K562 (cell line): ENCODE measurements around the gene SNCA. TPM values are rescaled to one million over a fixed set of nuclear protein-coding genes. Genes with fewer than 3 reads are reported as not detected.

Experiments used
- ATAC-seq: fragments of 200-7000 bp; cut with Tn5 transposase; 3 replicates; pipeline ENCODE4 v1.9.1; 2020; ENCODE audit warnings: moderate library complexity
- BruUV-seq: library from RNA; stranded (reverse); fragments of 400-500 nt; replicated peaks from 2 replicates; lab custom pipeline; 2021; lab: Mats Ljungman, UMichigan
- CTCF ChIA-PET: fragments of 300-600 bp; formaldehyde crosslinking; extraction: SDS; loops from one replicate; lab custom pipeline; 2021; ENCODE audit warnings: low intra/inter-chr PET ratio; lab: Yijun Ruan, JAX
- POLR2A ChIA-PET: fragments of 300-600, 350-650 bp; sonication (Branson Sonifier 250); formaldehyde crosslinking; extraction: SDS; loops from one replicate; lab custom pipeline; 2021; ENCODE audit warnings: antibody characterized with exemption, inconsistent platforms; lab: Yijun Ruan, JAX
- DNase-seq, 4 experiments: peaks; one replicate each; pipeline versions ENCODE4 v3.0.0 to v3.0.0-alpha.2; 2011 to 2018; ENCODE audit warnings: low spot score in 3 of 4, mixed read lengths in 3 of 4; ENCODE audit errors: extremely low read depth in 1 of 4
- FAIRE-seq: peaks from 2 replicates; lab custom pipeline; 2011; peaks lifted over from hg19 to GRCh38; lab: Jason Lieb, UNC
- H2AFZ ChIP-seq: 2 replicates; pipeline ENCODE4 v1.6.0; 2011; ENCODE audit warnings: low read depth, low read length, control low read depth, inconsistent platforms
- H3K27ac ChIP-seq: fragments of 200-600 bp; 3 replicates; pipeline ENCODE4 v1.8.0; 2011; ENCODE audit warnings: low read depth, mild to moderate bottlenecking, control low read depth, inconsistent platforms, low read length, moderate library complexity, mixed read lengths; ENCODE audit errors: extremely low read depth
- H3K27me3 ChIP-seq, 2 experiments: fragments of 300-600 bp in 1 of 2; 2 replicates in 1 of 2; 3 replicates in 1 of 2; pipeline versions ENCODE4 v1.6.0 to v1.8.0; 2011; ENCODE audit warnings: inconsistent platforms in 2 of 2, low read length in 2 of 2, mild to moderate bottlenecking in 1 of 2, mixed read lengths in 1 of 2, moderate library complexity in 1 of 2; ENCODE audit not compliant: control insufficient read depth in 2 of 2, insufficient read depth in 2 of 2
- H3K36me3 ChIP-seq: fragments of 300-600 bp; 3 replicates; pipeline ENCODE4 v1.8.0; 2011; ENCODE audit warnings: mild to moderate bottlenecking, low read length, inconsistent platforms; ENCODE audit not compliant: control insufficient read depth, insufficient read depth
- H3K4me1 ChIP-seq, 2 experiments: fragments of 200-600 bp in 1 of 2; replicated peaks in 1 of 2; 2 replicates in 1 of 2; 3 replicates in 1 of 2; pipeline versions ENCODE4 v1.5.1 to v1.8.0; 2011; ENCODE audit warnings: inconsistent platforms in 2 of 2, low read length in 2 of 2, mild to moderate bottlenecking in 1 of 2, mixed read lengths in 1 of 2, moderate library complexity in 1 of 2; ENCODE audit not compliant: control insufficient read depth in 2 of 2, insufficient read depth in 2 of 2
- H3K4me2 ChIP-seq: 2 replicates; pipeline ENCODE4 v1.6.1; 2011; ENCODE audit warnings: low read length, control low read depth, inconsistent platforms, mixed read lengths; ENCODE audit not compliant: insufficient read depth
- H3K4me3 ChIP-seq: fragments of 200-600 bp; sonication (generic), shearing (Covaris generic); 2 replicates; pipeline ENCODE4 v1.5.1; 2016; ENCODE audit warnings: control low read depth, inconsistent platforms
- H3K79me2 ChIP-seq: fragments of 200-600 bp; 3 replicates; pipeline ENCODE4 v1.8.0; 2011; ENCODE audit warnings: low read length, inconsistent platforms; ENCODE audit not compliant: control insufficient read depth, insufficient read depth
- H3K9ac ChIP-seq, 2 experiments: 2 replicates each; pipeline versions ENCODE4 v1.6.0 to v1.6.1; 2011; ENCODE audit warnings: low read depth in 2 of 2, low read length in 2 of 2, control low read depth in 1 of 2, inconsistent platforms in 1 of 2, mild to moderate bottlenecking in 1 of 2, mixed read lengths in 1 of 2; ENCODE audit not compliant: insufficient read depth in 1 of 2
- H3K9me1 ChIP-seq: one replicate; pipeline ENCODE4 v1.6.0; 2011; ENCODE audit warnings: inconsistent platforms, mild to moderate bottlenecking, low read length, moderate library complexity; ENCODE audit not compliant: control insufficient read depth, insufficient read depth
- H3K9me3 ChIP-seq: replicated peaks from 2 replicates; pipeline ENCODE4 v1.5.1; 2011; ENCODE audit warnings: low read depth, low read length, inconsistent platforms; ENCODE audit not compliant: control insufficient read depth, insufficient read depth
- H4K20me1 ChIP-seq: replicated peaks from 2 replicates; pipeline ENCODE4 v1.6.1; 2011; ENCODE audit warnings: low read length, inconsistent platforms, mixed read lengths; ENCODE audit not compliant: control insufficient read depth, insufficient read depth
- BRD4 ChIP-seq: fragments of 200-600 bp; sonication (generic); IDR thresholded peaks from 2 replicates; pipeline ENCODE4 v1.6.1; 2017; ENCODE audit warnings: inconsistent platforms
- BRF1 ChIP-seq: IDR thresholded peaks from 3 replicates; pipeline ENCODE4 v1.6.1; 2011; ENCODE audit warnings: borderline replicate concordance, mild to moderate bottlenecking; ENCODE audit not compliant: insufficient read length; ENCODE audit errors: extremely low read depth
- CEBPB ChIP-seq: fragments of 450-650 bp; IDR thresholded peaks from 2 replicates; pipeline ENCODE4 v1.6.1; 2016; ENCODE audit warnings: missing genetic modification characterization, missing compliant biosample characterization
- DNMT1 ChIP-seq: fragments of 450-650 bp; IDR thresholded peaks from 2 replicates; pipeline ENCODE4 v1.6.1; 2016; ENCODE audit warnings: antibody characterized with exemption, mild to moderate bottlenecking
- ELF4 ChIP-seq: fragments of 450-650 bp; formaldehyde crosslinking; IDR thresholded peaks from 2 replicates; pipeline ENCODE4 v1.4.0; 2022; ENCODE audit warnings: missing genetic modification characterization
- ILF3 ChIP-seq: fragments of 450-650 bp; IDR thresholded peaks from 2 replicates; pipeline ENCODE4 v1.6.1; 2018; ENCODE audit warnings: antibody characterized with exemption, mild to moderate bottlenecking, moderate library complexity, borderline replicate concordance
- KAT8 ChIP-seq: fragments of 450-650 bp; IDR thresholded peaks from 2 replicates; pipeline ENCODE4 v1.6.1; 2016; ENCODE audit warnings: low read depth, mild to moderate bottlenecking
- KLF6 ChIP-seq: fragments of 250-450 bp; sonication (Bioruptor Pico); IDR thresholded peaks from 2 replicates; pipeline ENCODE4 v1.4.0; 2020; ENCODE audit warnings: mild to moderate bottlenecking, moderate library complexity, borderline replicate concordance
- NR1H2 ChIP-seq: sonication (generic); formaldehyde crosslinking; IDR thresholded peaks from 2 replicates; pipeline ENCODE4 v1.4.0; 2020; ENCODE audit warnings: mild to moderate bottlenecking, missing genetic modification reagents
- OTX1 ChIP-seq: fragments of 450-650 bp; formaldehyde crosslinking; IDR thresholded peaks from 2 replicates; pipeline ENCODE4 v1.4.0; 2022; ENCODE audit warnings: mild to moderate bottlenecking
- PTRF ChIP-seq: fragments of 450-650 bp; IDR thresholded peaks from 2 replicates; pipeline ENCODE4 v1.6.1; 2016; ENCODE audit warnings: mild to moderate bottlenecking, missing genetic modification characterization, missing compliant biosample characterization
- SREBF2 ChIP-seq: sonication (generic); formaldehyde crosslinking; IDR thresholded peaks from 2 replicates; pipeline ENCODE4 v1.4.0; 2020; ENCODE audit warnings: mild to moderate bottlenecking, missing genetic modification reagents
- SRF ChIP-seq, 2 experiments: fragments of 250-450, 450-650 bp in 1 of 2; sonication (Bioruptor Pico) in 1 of 2; sonication (generic) in 1 of 2; formaldehyde crosslinking; IDR thresholded peaks; 2 replicates each; pipeline versions ENCODE4 v1.5.0 to v1.5.1; 2020 to 2022; ENCODE audit warnings: mild to moderate bottlenecking in 1 of 2, missing genetic modification reagents in 1 of 2
- TAF7 ChIP-seq: fragments of 450-650 bp; IDR thresholded peaks from 2 replicates; pipeline ENCODE4 v1.6.1; 2016; ENCODE audit warnings: missing genetic modification characterization, missing compliant biosample characterization
- TCF7L2 ChIP-seq: fragments of 150-350 bp; IDR thresholded peaks from 2 replicates; pipeline ENCODE4 v1.6.1; 2016; ENCODE audit warnings: low read depth, mild to moderate bottlenecking, low read length, moderate library complexity
- ZNF184 ChIP-seq: sonication (generic); formaldehyde crosslinking; IDR thresholded peaks from 2 replicates; pipeline ENCODE4 v1.5.0; 2020; ENCODE audit warnings: missing genetic modification reagents
- ZNF277 ChIP-seq: fragments of 250-450 bp; sonication (Bioruptor Pico); IDR thresholded peaks from 2 replicates; pipeline ENCODE4 v1.8.0; 2022; ENCODE audit warnings: inconsistent platforms, mild to moderate bottlenecking, moderate library complexity, borderline replicate concordance
- ZNF384 ChIP-seq: IDR thresholded peaks from 2 replicates; pipeline ENCODE4 v1.6.1; 2012; ENCODE audit warnings: low read depth, low read length, improper control_type of control experiment
- ZSCAN29 ChIP-seq: fragments of 450-650 bp; IDR thresholded peaks from 2 replicates; pipeline ENCODE4 v1.6.1; 2017
- WGBS: fragments of 100-300 bp; shearing (Covaris generic); methylation state at CpG from one replicate; pipeline ENCODE4 v1.1.6; 2016; ENCODE audit warnings: low coverage, mixed read lengths; ENCODE audit not compliant: insufficient coverage; ENCODE audit errors: missing lambda C conversion rate; 5-methylcytosine and 5-hydroxymethylcytosine counted together
- in situ Hi-C: fragments of 300-500 bp; cut with MboI; formaldehyde crosslinking; loops from 4 replicates; pipeline ENCODE4 v1.15.0; 2018; ENCODE audit warnings: inconsistent platforms, mixed read lengths
- intact Hi-C: fragments of 100-400 bp; cut with micrococcal nuclease; formaldehyde crosslinking; loops from 2 replicates; pipeline ENCODE4 v1.14.2; 2022
- polyA plus RNA-seq, 8 experiments: library from polyadenylated mRNA; depleted of rRNA in 4 of 8; stranded (reverse) in 5 of 8; unstranded in 3 of 8; fragments of >200 nt; fragmentation: Nextera tagmentation in 2 of 8; fragmentation: Illumina TruSeq in 1 of 8; extraction: Ambion mirVana in 2 of 8; extraction: Trizol in 1 of 8; gene quantifications; 2 replicates each; pipeline versions ENCODE4 v1.2.1 to v1.2.3, GENCODE V29; 2011 to 2014; ENCODE audit warnings: inconsistent platforms in 1 of 8, missing spikeins in 1 of 8
- total RNA-seq, 7 experiments: library from RNA; depleted of rRNA in 6 of 7; stranded (reverse); fragments of >200 nt in 6 of 7; fragmentation: Illumina TruSeq in 2 of 7; extraction: Trizol in 2 of 7; gene quantifications; 2 replicates each; pipeline versions ENCODE4 v1.2.1 to v1.2.3, GENCODE V29; 2011 to 2021; ENCODE audit warnings: low replicate concordance in 1 of 7

Gene SNCA
- total and polyA plus RNA-seq, 9 of the 15 experiments (the other 6 are each of a cell fraction or from before 2014, with no cell fraction given), result 1.7 to 12.6 (median 3.6) TPM

DNA sequence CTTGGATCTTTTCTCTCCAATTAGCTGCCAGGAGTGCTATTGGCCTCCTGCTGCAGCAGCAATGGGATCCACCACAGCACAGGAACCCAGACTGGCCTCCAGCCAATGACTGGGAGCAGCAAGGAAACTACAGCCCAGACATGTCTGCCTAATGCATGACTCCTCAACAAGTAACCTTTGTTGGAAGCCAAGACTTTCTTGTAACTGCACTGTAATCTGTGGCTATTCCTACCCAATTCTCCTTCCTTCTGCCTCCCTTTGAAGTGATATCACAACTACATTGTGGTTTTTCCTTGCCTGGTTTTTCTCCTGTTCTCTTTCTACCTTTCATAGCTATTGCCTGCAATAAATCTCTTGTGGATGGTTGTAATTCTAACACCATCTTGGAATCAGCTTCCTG lies 39.8 kb downstream of the SNCA start:
- no TSS peak for BruUV-seq

DNA sequence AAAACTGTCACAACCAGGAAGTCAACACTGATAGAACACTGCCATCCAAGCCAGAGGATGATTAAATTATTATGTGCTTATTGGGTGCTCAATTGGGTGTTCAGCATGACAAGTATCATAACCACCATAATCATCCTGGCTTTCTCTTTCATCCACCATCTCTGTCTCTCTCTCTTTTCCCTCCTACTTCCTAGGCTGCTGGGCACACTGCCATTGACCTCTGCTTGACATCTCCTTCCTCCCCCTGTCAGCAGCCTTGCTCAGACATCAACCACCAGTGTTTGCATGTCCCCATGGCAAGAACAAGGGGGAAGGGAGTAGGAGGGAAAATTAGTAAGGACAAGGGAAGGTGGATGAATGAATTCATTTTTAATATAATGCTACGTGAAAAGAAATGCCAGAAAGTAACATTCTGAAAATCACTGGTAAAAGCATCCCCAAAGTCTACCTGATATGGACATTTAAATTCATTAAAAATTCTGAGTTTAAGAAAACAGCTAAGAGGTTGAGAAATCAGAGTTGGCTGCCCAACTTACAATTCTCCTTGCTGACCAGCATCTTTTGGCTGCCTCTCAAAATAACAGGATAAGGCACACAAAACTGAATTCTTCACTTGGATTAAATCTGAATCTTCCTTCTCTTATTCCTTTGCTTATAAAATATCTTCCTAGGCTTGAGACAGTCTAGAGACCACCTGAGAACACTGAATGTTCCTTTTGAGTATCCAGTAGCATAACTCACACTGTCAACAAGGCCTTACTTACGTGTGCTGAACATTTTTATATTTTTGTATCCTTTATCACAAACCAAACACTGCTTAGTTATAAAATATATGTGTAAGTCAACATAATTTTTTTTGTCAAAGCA lies 48.5 kb downstream of the SNCA start:
- Histone ChIP-seq H3K4me2 (no peak overlapping the region), H2AFZ (no peak overlapping the region), H3K4me1 (no peaks in the 10 kb centered on the region), H3K27ac (no peak overlapping the region), H3K27me3 (no peaks in the 10 kb centered on the region), H3K9me1 (no peaks in the 10 kb centered on the region), H3K4me3 (no peak overlapping the region), H3K9ac (no peak overlapping the region), H4K20me1 (no peaks in the 10 kb centered on the region), H3K9me3 (no peaks in the 10 kb centered on the region), H3K36me3 (no peaks in the 10 kb centered on the region), H3K79me2 (no peaks in the 10 kb centered on the region)
- ATAC-seq (no peak), DNase-seq (no peak), FAIRE-seq (no peak)
- POLR2A ChIA-PET, result no interaction called here
- in situ Hi-C loops (no loop called here), intact Hi-C loops (no loop called here)
- no TSS peak for BruUV-seq
- CTCF ChIA-PET, result no interaction called here
- 8% methylated on average over 2 of the region's 2 CpGs for WGBS
- TF ChIP-seq ZNF277 (CRISPR knock-in tag) (no peak), ILF3 (no peak), SRF (CRISPR knock-in tag; IDR thresholded peaks at IDR 0.05) (no peak), CEBPB (tag) (no peak), TAF7 (tag) (no peak), ELF4 (CRISPR knock-in tag) (no peak), ZSCAN29 (no peak), ZNF384 (no peak), ZNF184 (CRISPR knock-in tag) (no peak), BRF1 (no peak), OTX1 (no peak), KLF6 (no peak), BRD4 (no peak)

More for the DNA sequence above, 39.8 kb downstream of the SNCA start:
- intact Hi-C loops, result no loop called here
- no peaks in the 10 kb centered on the region; a peak in 1 of 5 replicates for H3K4me1 ChIP-seq
- H3K36me3 ChIP-seq, result no peaks in the 10 kb centered on the region
- no peaks in the 10 kb centered on the region for H3K9me1 ChIP-seq
- ATAC-seq, result no peak
- CTCF ChIA-PET, result no interaction called here
- in situ Hi-C loops, result no loop called here
- no peaks in the 10 kb centered on the region for H3K27me3 ChIP-seq
- no peak for FAIRE-seq
- TF ChIP-seq KAT8, result no peak
- no peak for TF ChIP-seq DNMT1
- TF ChIP-seq PTRF (tag), result no peak
- no peak for TF ChIP-seq SREBF2 (CRISPR knock-in tag)
- no peak for TF ChIP-seq NR1H2 (CRISPR knock-in tag)
- no peak for TF ChIP-seq TCF7L2
- no peaks in the 10 kb centered on the region for H3K9me3 ChIP-seq
- H2AFZ ChIP-seq, result no peak overlapping the region
- no peaks in the 10 kb centered on the region for H4K20me1 ChIP-seq
- no peak for DNase-seq
- no peak overlapping the region for H3K4me2 ChIP-seq
- POLR2A ChIA-PET, result no interaction called here
- H3K9ac ChIP-seq, result no peak overlapping the region
- no peak overlapping the region for H3K4me3 ChIP-seq
- H3K79me2 ChIP-seq, result no peaks in the 10 kb centered on the region
- H3K27ac ChIP-seq, result no peak overlapping the region
